ENCODE results near the gene EXOSC7.

Gene EXOSC7

DNA sequence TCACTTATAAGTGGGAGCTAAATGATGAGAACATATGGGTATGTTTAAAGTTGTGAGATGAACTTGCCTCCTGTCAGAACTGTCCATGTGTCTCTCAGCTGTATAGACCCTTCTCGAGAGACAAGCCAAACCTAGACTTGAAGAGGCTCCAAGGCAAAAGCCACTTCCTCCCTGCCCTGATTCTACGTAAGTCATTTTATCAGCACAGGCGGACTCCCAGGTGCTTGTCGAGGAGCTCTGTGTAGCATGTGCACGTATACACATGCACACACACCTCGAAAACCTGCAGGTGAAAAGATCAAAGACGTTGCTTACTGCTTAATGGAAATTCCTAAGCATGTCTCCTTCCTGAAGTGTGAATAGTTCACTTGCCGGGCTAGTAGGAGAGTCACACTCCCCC, 44.5 kb downstream of the EXOSC7 start:
- TF ChIP-seq CTCF (IDR thresholded peaks at IDR 0.05; ENCODE audit: low read depth, low read length, missing control alignments), result no peak
- no peak for DNase-seq (ENCODE audit: low read depth)
- no peak overlapping the region for H3K4me3 ChIP-seq (ENCODE audit: low read depth, low read length)

- no peak overlapping the region for H3K4me3 ChIP-seq (ENCODE audit: low read depth, low read length)
- no peak for DNase-seq (ENCODE audit: low read depth)
- no peak for TF ChIP-seq CTCF (IDR thresholded peaks at IDR 0.05; ENCODE audit: low read depth, low read length, missing control alignments)
Measured at GRCh38 chr3:45021524-45022297, 45.7 kb downstream of the EXOSC7 start.

- DNase-seq (ENCODE audit: low read depth), result no peak
- no peak overlapping the region for H3K4me3 ChIP-seq (ENCODE audit: low read depth, low read length)
- no peak for TF ChIP-seq CTCF (IDR thresholded peaks at IDR 0.05; ENCODE audit: low read depth, low read length, missing control alignments)
Measured at GRCh38 chr3:45023675-45024074, 47.6 kb downstream of the EXOSC7 start.

DNA sequence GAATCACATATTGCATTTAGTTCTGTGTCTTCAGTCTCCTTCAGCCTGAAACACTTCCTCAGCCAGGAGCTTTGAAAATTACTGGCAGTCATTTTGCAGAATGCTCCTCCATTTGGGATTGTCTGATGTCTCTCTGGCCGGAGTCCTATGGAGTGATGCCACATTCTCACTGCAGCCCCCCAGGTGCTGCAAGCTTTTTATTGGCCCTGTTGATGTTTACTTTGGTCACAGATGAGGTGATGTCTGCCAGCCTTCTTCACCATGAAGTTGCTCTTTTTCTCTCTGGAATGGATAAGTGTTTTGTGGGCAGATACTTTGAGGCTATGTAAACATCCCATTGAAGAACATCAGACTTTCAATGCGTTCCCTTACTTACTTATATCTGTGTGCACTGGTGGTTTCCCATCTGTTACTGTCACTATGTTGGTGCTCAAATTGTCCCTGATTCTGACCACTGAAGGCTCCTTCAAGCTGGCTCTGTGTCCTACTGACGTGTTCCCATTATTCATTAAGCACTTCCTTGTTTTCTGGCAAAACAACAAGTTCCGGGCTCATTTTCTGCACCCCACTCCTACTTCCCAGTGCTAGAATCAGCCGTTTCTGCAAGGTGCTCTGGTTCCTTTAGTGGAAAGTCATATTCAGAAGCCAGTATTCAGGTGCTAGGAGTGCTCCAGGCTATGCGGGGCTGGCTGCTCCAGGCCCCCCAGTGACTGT, 48.7 kb downstream of the EXOSC7 start:
- no peak for DNase-seq (ENCODE audit: low read depth)
- no peak for TF ChIP-seq CTCF (IDR thresholded peaks at IDR 0.05; ENCODE audit: low read depth, low read length, missing control alignments)
- H3K4me3 ChIP-seq (ENCODE audit: low read depth, low read length), result no peak overlapping the region

- TF ChIP-seq CTCF (IDR thresholded peaks at IDR 0.05; ENCODE audit: low read depth, low read length, missing control alignments), result no peak
- no peak for DNase-seq (ENCODE audit: low read depth)
- H3K4me3 ChIP-seq (ENCODE audit: low read depth, low read length), result no peak within 1 kb of the TSS
Measured at GRCh38 chr3:45026038-45026437, 50.0 kb downstream of the EXOSC7 start, which contains the start of gene CLEC3B. Gene CLEC3B (plus strand): TSS chr3:45026303. CDS start chr3:45026363, 60 bp downstream.

DNA sequence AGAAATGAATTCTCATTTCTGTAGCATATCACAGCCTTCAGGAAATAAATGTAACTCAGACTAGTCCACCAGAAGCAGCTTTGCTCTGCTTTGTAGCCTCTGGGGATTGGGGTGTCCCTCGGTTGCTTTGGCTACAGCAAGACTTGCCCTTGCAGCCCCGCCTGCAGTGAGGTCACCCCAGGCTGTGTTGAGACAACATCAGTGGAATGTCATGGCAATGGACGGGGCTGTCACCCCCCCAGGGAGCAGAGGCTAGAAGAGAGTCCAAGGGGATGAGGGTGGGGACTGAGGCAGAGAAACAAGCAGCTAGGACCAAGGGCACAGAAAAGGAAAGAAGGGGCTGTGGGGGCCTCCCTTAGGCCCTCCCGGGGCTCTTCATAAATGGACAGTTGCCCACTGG, 50.9 kb downstream of the EXOSC7 start:
- no peak overlapping the region for H3K4me3 ChIP-seq (ENCODE audit: low read depth, low read length)
- no peak for DNase-seq (ENCODE audit: low read depth)
- TF ChIP-seq CTCF (IDR thresholded peaks at IDR 0.05; ENCODE audit: low read depth, low read length, missing control alignments), result no peak

All from GM12864 (cell line).